RWPE1 (cell line): ENCODE data around the gene ITGA6.
"Not testable (repeated sequence)": the region's sequence is repeated elsewhere in the genome, so short reads cannot be mapped to it uniquely, and the experiment has no call there.

Experiments used
- CTCF ChIA-PET: fragments of 350-600 bp; sonication (Branson Sonifier 250); formaldehyde crosslinking; extraction: SDS; loops from one replicate; lab custom pipeline; 2021; lab: Yijun Ruan, JAX
- POLR2A ChIA-PET: fragments of 400-600 bp; formaldehyde crosslinking; extraction: SDS; loops from one replicate; lab custom pipeline; 2020; ENCODE audit warnings: antibody characterized with exemption; ENCODE audit not compliant: low non-redundant PET; lab: Yijun Ruan, JAX
- DNase-seq: peaks from one replicate; pipeline ENCODE4 v3.0.0; 2012; ENCODE audit warnings: low spot score
- H3K27ac ChIP-seq: fragments of 450-650 bp; 2 replicates; pipeline ENCODE4 v1.5.1; 2017
- TF ChIP-seq, protein P1 (sequence below): fragments of 450-650 bp; conservative IDR thresholded peaks from 2 replicates; pipeline ENCODE4 v1.5.1; 2017; ENCODE audit warnings: low read depth, mild to moderate bottlenecking

ITGA6 gene

DNA sequence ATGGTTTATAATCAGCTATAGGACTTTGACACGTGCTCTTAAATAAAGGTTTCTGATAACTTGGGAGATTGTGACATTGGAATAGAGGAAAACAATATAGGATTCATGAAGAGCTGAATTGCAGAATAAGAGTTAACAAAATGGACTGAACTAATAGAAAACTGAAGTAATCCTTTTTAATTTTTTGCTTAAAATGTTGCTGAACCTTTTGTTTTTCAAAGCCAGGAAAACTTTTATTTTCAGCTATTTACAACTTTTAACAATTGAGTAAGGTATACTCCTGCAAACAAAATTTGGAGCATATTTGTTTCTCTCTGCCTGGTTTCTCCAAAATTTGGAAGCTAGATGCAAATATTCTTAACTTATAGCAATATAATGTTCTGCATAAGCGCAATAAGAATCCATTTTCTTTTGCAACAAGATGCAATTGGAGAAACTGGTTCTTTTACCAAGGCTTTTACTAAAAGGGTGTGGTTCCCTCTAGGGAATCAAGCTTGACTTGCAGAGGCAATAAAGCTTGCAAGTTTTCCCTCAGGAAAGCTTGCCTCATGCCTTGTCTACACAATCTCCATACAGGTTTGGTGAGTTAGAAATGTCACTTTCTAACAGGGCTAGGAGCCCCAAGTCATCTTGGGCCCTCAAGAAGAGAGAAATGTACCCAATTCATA lies 118.2 kb downstream of the ITGA6 start:
- TF ChIP-seq, protein P1, sequence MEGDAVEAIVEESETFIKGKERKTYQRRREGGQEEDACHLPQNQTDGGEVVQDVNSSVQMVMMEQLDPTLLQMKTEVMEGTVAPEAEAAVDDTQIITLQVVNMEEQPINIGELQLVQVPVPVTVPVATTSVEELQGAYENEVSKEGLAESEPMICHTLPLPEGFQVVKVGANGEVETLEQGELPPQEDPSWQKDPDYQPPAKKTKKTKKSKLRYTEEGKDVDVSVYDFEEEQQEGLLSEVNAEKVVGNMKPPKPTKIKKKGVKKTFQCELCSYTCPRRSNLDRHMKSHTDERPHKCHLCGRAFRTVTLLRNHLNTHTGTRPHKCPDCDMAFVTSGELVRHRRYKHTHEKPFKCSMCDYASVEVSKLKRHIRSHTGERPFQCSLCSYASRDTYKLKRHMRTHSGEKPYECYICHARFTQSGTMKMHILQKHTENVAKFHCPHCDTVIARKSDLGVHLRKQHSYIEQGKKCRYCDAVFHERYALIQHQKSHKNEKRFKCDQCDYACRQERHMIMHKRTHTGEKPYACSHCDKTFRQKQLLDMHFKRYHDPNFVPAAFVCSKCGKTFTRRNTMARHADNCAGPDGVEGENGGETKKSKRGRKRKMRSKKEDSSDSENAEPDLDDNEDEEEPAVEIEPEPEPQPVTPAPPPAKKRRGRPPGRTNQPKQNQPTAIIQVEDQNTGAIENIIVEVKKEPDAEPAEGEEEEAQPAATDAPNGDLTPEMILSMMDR, result no peak
- H3K27ac ChIP-seq, result no peak overlapping the region
- CTCF ChIA-PET, result interaction anchor here (0.6 to 0.7 kb wide), 2 partner anchors 110 to 264 kb away, joined by 3 to 4 read pairs; no protein-coding TSS in a partner anchor
- no peak for DNase-seq
- POLR2A ChIA-PET, result no interaction called here

DNA sequence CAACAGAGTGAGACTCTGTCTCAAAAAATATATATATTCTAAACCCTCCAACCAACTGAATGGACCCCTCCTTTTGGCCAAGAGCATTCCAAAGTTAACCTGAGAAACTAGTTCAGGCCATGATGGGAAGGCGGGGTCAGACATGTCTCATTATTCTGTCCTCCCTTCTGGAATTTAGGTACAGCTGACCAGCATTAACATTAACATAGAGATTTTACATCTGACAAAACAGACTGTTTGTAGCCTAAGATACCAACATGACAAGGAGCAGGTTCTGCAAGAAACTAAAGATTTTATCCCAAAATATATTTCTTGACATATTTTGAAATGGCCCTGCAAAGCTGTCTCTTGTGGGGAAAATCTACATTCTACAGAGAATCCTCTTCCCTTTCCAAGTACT lies 121.7 kb downstream of the ITGA6 start:
- POLR2A ChIA-PET, result no interaction called here
- TF ChIP-seq, protein P1, result no peak
- H3K27ac ChIP-seq, result no peak overlapping the region
- CTCF ChIA-PET, result interaction anchor here (0.6 to 0.7 kb wide), 2 partner anchors 87 to 842 kb away, joined by 3 to 4 read pairs; no protein-coding TSS in a partner anchor
- DNase-seq, result no peak

DNA sequence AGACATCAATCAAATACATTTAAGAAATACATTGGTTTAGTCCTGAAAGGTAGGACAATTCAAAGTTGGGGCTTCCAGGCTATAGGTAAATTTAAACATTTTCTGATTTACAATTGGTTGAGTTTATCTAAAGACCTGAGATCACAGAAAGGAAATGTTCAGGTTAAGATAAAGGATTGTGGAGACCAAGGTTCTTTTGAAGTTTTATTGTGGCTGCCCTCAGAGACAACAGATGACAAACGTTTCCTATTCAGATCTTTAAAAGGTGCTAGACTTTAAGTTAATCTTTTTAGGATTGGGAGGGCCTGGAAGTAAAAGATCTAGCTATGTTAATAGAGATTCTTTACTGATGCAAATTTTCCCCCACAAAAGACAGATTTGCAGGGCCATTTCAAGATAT lies 122.4 kb downstream of the ITGA6 start:
- H3K27ac ChIP-seq, CTCF ChIA-PET, POLR2A ChIA-PET, DNase-seq: not testable (repeated sequence)

DNA sequence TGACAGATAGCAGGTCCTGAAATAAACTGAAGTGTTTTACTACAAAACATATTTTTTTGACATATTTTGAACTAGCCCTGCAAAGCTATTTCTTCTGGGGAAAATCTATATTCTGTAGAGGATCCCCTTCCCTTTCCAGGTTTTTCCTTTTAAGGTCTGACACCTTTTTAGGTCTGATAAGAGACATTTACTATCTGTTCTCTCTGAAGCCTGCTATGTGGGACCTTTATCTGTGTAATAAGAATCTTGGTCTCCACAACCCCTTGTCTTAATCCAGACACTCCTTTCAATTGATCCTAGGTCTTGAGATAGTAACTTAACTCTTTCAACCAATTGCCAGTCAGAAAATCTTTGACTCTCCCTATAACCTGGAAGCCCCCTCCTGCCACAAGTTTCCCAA lies 123.0 kb downstream of the ITGA6 start:
- TF ChIP-seq, protein P1, result no peak
- CTCF ChIA-PET, result no interaction called here

DNA sequence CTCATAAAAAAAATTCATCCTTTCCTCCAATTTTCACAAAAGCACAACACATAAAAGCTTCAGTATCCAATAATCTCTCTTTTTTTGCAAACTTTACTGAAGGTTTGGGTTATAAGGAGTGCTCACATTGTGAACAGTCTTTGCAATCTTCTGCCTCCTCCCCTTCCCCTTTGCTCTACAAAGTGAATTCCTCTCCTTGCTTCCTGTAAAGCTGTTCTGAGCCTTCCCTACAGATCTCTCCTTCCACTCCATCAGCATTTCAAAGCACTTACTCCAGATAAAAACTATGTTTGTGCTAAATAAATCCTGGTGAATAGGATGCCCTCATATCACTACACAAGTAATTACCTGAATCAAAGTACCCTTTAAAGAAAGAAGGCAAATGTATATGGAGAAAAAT lies 123.9 kb downstream of the ITGA6 start:
- DNase-seq, result no peak
- ChIA-PET CTCF (interaction anchor here (0.7 kb wide), 1 partner anchor 38 kb away, joined by 4 read pairs; no protein-coding TSS in a partner anchor), POLR2A (no interaction called here)
- no peak overlapping the region for H3K27ac ChIP-seq
- TF ChIP-seq, protein P1, result no peak

More for the DNA sequence above, 123.0 kb downstream of the ITGA6 start:
- DNase-seq, result no peak
- no peak overlapping the region for H3K27ac ChIP-seq
- POLR2A ChIA-PET, result interaction anchor here (0.6 kb wide), 1 partner anchor 12 kb away, joined by 3 read pairs; no protein-coding TSS in a partner anchor

DNA sequence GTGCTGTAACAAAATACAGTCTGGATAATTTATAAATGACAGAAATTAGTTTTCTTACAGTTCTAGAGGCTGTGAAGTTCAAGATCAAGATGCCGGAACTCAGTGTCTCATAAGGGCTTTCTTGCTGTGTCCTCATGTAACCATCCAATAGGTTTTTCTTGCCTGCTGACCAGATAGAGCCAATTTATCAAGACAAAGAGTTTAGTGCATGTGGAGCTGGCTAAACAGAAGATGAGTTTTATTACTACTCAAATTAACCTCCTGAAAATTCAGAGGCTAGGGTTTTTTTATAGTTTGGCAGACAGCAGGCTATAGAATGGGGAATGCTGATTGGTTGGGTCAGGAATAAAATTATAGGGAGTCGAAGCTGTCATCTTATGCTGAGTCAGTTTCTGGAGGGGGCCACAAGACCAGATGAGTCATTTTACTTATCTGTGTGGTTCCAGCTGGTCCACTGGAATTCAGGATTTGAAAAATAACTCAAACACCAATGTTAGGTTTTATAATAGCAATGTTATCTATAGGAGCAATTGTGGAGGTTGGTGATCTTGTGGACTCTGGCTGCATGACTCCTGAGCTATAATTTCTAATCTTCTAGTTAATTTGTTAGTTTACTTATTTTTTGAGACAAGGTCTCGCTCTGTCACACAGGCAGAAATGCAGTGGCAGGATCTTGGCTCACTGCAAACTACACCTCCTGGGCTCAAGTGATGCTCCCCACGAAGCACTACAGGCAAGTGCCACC lies 125.3 kb downstream of the ITGA6 start:
- H3K27ac ChIP-seq, result no peak overlapping the region
- TF ChIP-seq, protein P1, result no peak
- POLR2A ChIA-PET, result no interaction called here
- CTCF ChIA-PET, result no interaction called here
- DNase-seq, result peak; percentile 34
